Body of pancreas (tissue), 4 donors: ENCODE data around the gene HID1. TPM values are rescaled to one million over a fixed set of nuclear protein-coding genes. Genes with fewer than 3 reads are reported as not detected.
A peak's percentile ranks its signal among the peaks of the same experiment; 100 is the strongest.
"Not testable (repeated sequence)": the region's sequence is repeated elsewhere in the genome, so short reads cannot be mapped to it uniquely, and the experiment has no call there.

ENCODE experiments used
- ATAC-seq: fragments of 150-250 bp; one replicate; pipeline ENCODE4 v1.9.1; 2016
- DNase-seq, 4 donors: peaks; one replicate each; pipeline ENCODE4 v3.0.0-alpha.2; 2019
- H3K27ac ChIP-seq, 4 donors: fragments of 200-600 bp; sonication (generic); 1 replicate in 3 of 4; 2 replicates in 1 of 4; pipeline versions ENCODE4 v1.5.1 to v1.6.1; 2016 to 2019; ENCODE audit warnings: mild to moderate bottlenecking in 1 of 4, mixed read lengths in 1 of 4, moderate library complexity in 1 of 4
- H3K27me3 ChIP-seq, 2 donors: fragments of 200-600 bp; sonication (generic); one replicate each; pipeline ENCODE4 v1.6.0; 2016; ENCODE audit warnings: mild to moderate bottlenecking in 1 of 2
- H3K36me3 ChIP-seq, 2 donors: fragments of 200-600 bp; sonication (generic); replicated peaks in 1 of 2; 2 replicates each; pipeline ENCODE4 v1.5.1; 2016; ENCODE audit warnings: low read depth in 2 of 2; ENCODE audit not compliant: insufficient read depth in 1 of 2
- H3K4me1 ChIP-seq: fragments of 200-600 bp; sonication (generic); one replicate; pipeline ENCODE4 v1.6.0; 2016
- H3K4me3 ChIP-seq, 2 donors: fragments of 200-600 bp; sonication (generic); 1 replicate in 1 of 2; 2 replicates in 1 of 2; pipeline ENCODE4 v1.5.1; 2016 to 2019
- H3K9me3 ChIP-seq, 3 donors: fragments of 200-600 bp; sonication (generic); 1 replicate in 2 of 3; 2 replicates in 1 of 3; pipeline ENCODE4 v1.5.1; 2016
- POLR2A ChIP-seq, 3 donors: fragments of 450-650 bp; IDR thresholded peaks; one replicate each; pipeline ENCODE4 v1.6.1; 2016; ENCODE audit warnings: antibody characterized with exemption in 3 of 3, mild to moderate bottlenecking in 2 of 3
- WGBS, 2 donors: methylation state at CpG; one replicate each; pipeline ENCODE4 v1.1.5; 2017; 5-methylcytosine and 5-hydroxymethylcytosine counted together
- intact Hi-C: fragments of 100-400 bp; cut with DNase I; formaldehyde crosslinking; loops from one replicate; pipeline ENCODE4 v1.15.1; 2023
- total RNA-seq, 2 donors: library from RNA; depleted of rRNA; stranded (reverse); fragments of >200 nt; gene quantifications; one replicate each; pipeline ENCODE4 v1.1.0, GENCODE V29; 2016
- TF ChIP-seq, protein P1 (sequence below), 7 experiments: fragments of 450-650 bp in 4 of 7; fragments of 200-600 bp in 3 of 7; sonication (generic) in 3 of 7; IDR thresholded peaks; one replicate each; pipeline ENCODE4 v1.5.1; 2016 to 2019; ENCODE audit warnings: antibody characterized with exemption in 7 of 7

The HID1 gene
- total RNA-seq, 2 donors from 2014 or later, result 157 to 164 TPM

DNA sequence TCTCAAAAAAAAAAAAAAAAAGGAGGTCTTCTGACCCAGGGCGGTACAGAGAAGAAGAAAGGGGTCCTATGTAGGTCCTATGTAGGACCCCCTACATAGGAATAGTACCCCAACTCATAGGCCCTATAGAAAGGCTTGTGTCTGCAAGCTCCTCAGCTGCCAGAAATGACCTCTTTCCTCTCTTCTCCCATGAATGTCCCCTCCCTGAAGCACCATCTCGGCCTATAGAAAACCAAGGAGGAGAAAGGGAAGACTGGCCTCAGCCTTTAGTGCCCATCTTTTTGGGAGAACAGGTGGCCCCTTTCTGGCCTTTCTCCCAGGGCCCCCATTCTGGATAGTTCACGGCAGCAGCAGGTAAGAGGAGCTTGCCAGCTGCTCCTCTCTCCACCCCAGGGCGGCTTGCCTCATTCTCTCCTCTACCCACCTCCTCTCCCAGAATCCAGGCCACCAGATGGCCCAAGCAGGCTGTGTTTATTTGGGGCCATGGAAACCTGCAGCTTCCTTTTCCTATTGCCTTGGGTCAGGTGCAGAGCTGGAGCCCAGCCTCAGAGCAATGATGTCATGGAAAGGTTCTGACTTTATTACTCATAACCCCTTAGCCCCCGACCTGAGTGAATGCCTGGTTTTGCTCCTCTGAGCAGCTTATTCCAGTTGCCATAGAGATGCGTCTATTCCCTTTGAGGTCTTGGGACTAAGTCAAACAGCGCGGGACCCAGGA, 38.3 kb upstream of the HID1 start:
- H3K4me1 ChIP-seq, result peaks cover 26% of the 10 kb centered on the region
- intact Hi-C loops, result loop anchor here (5.0 kb wide), 1 partner anchor 49 kb away; no protein-coding TSS in a partner anchor
- no peaks in the 10 kb centered on the region for H3K36me3 ChIP-seq
- whole genome bisulfite sequencing, 2 donors, result 64 to 67% methylated on average over 8 of the region's 8 CpGs
- H3K4me3 ChIP-seq, result no peak overlapping the region
- TF ChIP-seq, protein P1, sequence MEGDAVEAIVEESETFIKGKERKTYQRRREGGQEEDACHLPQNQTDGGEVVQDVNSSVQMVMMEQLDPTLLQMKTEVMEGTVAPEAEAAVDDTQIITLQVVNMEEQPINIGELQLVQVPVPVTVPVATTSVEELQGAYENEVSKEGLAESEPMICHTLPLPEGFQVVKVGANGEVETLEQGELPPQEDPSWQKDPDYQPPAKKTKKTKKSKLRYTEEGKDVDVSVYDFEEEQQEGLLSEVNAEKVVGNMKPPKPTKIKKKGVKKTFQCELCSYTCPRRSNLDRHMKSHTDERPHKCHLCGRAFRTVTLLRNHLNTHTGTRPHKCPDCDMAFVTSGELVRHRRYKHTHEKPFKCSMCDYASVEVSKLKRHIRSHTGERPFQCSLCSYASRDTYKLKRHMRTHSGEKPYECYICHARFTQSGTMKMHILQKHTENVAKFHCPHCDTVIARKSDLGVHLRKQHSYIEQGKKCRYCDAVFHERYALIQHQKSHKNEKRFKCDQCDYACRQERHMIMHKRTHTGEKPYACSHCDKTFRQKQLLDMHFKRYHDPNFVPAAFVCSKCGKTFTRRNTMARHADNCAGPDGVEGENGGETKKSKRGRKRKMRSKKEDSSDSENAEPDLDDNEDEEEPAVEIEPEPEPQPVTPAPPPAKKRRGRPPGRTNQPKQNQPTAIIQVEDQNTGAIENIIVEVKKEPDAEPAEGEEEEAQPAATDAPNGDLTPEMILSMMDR (IDR thresholded peaks at IDR 0.05), result no peak
- TF ChIP-seq POLR2A (IDR thresholded peaks at IDR 0.05), result no peak
- ATAC-seq (peak; percentile 31), DNase-seq (peak; percentile 40 to 65 (median 59))
- H3K27me3 ChIP-seq, result no peaks in the 10 kb centered on the region
- H3K9me3 ChIP-seq, result no peaks in the 10 kb centered on the region
- peak overlapping the region in 3 of 4 donors; percentile 77 to 92 (median 91) for H3K27ac ChIP-seq

DNA sequence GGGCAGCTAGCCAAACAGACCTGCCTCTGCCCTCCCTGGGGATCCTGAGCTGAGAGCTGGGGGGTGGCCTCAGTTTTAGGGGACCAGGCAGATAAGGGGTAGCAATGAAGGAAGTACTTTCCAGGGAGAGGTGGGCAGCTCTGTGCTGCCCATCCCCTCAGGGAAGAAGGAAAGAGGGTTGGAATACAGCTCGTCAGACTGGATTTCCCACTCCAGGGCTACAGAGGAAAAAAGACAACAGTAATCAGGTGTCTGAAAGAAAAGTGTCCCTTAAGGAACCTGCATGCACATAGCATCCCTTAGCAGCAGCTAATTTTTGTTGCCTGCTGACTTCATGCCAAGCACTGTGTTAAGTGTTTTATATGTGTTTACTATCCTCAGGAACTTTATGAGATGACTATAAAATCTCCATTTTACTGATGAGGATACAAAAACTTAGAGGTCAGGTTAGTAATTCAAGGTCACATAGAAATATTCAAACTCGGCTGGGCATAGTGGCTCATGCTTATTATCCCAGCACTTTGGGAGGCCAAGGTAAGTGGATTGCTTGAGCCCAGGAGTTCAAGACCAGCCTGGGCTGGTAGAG, 36.7 kb upstream of the HID1 start:
- Histone ChIP-seq H3K4me1 (peaks cover 26% of the 10 kb centered on the region), H3K27me3 (no peaks in the 10 kb centered on the region), H3K4me3 (no peak overlapping the region), H3K27ac (no peak overlapping the region), H3K36me3 (no peaks in the 10 kb centered on the region), H3K9me3 (no peaks in the 10 kb centered on the region)
- DNase-seq (no peak), ATAC-seq (no peak)
- intact Hi-C loops, result no loop called here
- no peak for TF ChIP-seq POLR2A (IDR thresholded peaks at IDR 0.05)
- TF ChIP-seq, protein P1 (IDR thresholded peaks at IDR 0.05), result no peak
- 54% methylated on average over 2 of the region's 2 CpGs for WGBS, 2 donors

DNA sequence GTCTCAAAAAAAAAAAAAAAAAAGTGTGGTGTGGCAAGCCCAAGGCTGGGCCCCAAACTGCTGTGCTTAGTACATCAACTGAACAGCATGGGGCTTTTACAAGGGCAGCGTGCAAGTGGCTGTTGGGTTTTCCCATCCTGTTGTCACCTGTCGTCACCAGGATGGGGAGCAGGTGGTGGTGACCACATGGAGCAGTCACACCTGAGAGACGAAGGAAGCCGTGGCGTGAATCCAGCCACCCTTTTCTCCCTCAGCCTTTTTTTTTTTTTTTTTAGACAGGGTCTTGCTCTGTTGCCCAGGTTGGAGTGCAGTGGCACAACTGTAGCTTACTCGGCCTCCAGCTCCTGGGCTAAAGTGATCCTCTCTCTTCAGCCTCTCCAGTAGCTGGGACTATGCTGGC, 35.8 kb upstream of the HID1 start:
- WGBS, 2 donors, result 72 to 73% methylated on average over 6 of the region's 6 CpGs
- intact Hi-C loops, result no loop called here
- H3K9me3 ChIP-seq, result no peaks in the 10 kb centered on the region
- DNase-seq (no peak), ATAC-seq (no peak)
- peaks cover 20% of the 10 kb centered on the region for H3K4me1 ChIP-seq
- no peaks in the 10 kb centered on the region for H3K27me3 ChIP-seq
- H3K36me3 ChIP-seq, result no peaks in the 10 kb centered on the region
- no peak for TF ChIP-seq POLR2A (IDR thresholded peaks at IDR 0.05)
- TF ChIP-seq, protein P1 (IDR thresholded peaks at IDR 0.05), result no peak
- H3K4me3 ChIP-seq, result no peak overlapping the region
- H3K27ac ChIP-seq, result no peak overlapping the region

DNA sequence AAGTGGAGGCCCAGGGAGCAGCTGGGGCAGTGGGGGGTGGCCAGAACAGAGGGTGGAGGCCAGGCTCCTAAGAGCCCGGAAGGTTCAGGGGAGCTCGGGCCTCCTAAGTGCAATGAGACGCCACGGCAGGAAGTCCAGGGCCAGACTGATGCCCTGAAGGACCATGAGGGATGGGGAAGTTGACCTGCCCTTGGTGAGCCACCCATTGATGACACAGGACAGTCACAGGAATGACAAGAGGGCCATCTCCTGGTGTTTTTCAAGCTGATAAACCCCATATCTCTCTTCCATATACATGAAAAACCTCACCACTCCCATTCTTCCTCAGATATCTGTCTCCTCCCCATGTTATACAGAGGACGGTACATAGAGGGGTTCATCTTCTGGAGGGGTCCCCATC, 34.1 kb upstream of the HID1 start:
- no peak for DNase-seq
- no peak for ATAC-seq
- no peak for TF ChIP-seq POLR2A (IDR thresholded peaks at IDR 0.05)
- TF ChIP-seq, protein P1 (IDR thresholded peaks at IDR 0.05), result peak in 1 of 7 experiments; percentile 16

DNA sequence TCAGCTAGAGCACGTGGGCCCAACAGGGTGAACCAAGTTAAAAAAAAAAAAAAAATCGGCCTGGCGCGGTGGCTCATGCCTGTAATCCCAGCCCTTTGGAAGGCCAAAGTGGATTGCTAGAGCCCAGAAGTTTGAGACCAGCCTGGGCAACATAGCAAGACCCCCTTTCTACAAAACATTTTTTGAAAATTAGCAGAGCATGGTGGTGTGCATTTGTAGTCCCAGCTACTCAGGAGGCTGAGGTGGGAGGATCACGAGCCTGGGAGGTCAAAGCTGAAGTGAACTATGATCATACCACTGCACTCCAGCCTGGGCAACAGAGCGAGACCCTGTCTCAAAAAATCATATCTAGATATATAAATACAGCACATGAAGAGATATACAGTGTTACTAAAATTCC, 33.5 kb upstream of the HID1 start:
- intact Hi-C loops, H3K4me3 ChIP-seq, H3K27me3 ChIP-seq, H3K4me1 ChIP-seq, ATAC-seq, DNase-seq, H3K36me3 ChIP-seq, H3K27ac ChIP-seq, H3K9me3 ChIP-seq: not testable (repeated sequence)
- WGBS, 2 donors, result 85 to 89% methylated on average over 6 of the region's 6 CpGs

More for the DNA sequence above, 34.1 kb upstream of the HID1 start:
- intact Hi-C loops, result no loop called here
- peaks cover 10% of the 10 kb centered on the region for H3K4me1 ChIP-seq
- H3K27ac ChIP-seq, result no peak overlapping the region
- H3K36me3 ChIP-seq, result no peaks in the 10 kb centered on the region
- WGBS, 2 donors, result 50 to 74% methylated on average over 3 to 5 of the region's 5 CpGs
- H3K27me3 ChIP-seq, result no peaks in the 10 kb centered on the region
- H3K9me3 ChIP-seq, result no peaks in the 10 kb centered on the region
- H3K4me3 ChIP-seq, result no peak overlapping the region
